Kidney epithelial cell (primary cell): ENCODE results near the gene ENOPH1. TPM values are rescaled to one million over a fixed set of nuclear protein-coding genes. Genes with fewer than 3 reads are reported as not detected.

Experiments
- DNase-seq: peaks from one replicate; pipeline ENCODE4 v3.0.0-alpha.2; 2010; ENCODE audit warnings: low read depth
- H3K27me3 ChIP-seq: 2 replicates; pipeline ENCODE4 v1.6.0; 2011; ENCODE audit warnings: low read length; ENCODE audit not compliant: control insufficient read depth, insufficient read depth
- H3K36me3 ChIP-seq: 2 replicates; pipeline ENCODE4 v1.5.1; 2011; ENCODE audit warnings: low read length; ENCODE audit not compliant: control insufficient read depth, insufficient read depth
- H3K4me3 ChIP-seq: 2 replicates; pipeline ENCODE4 v1.5.1; 2011; ENCODE audit warnings: low read depth, mild to moderate bottlenecking, control low read depth, low read length
- CTCF ChIP-seq: IDR thresholded peaks from 2 replicates; pipeline ENCODE4 v1.5.1; 2011; ENCODE audit warnings: mild to moderate bottlenecking, moderate library complexity, low read length, control low read depth, inconsistent platforms; ENCODE audit not compliant: insufficient read depth, poor library complexity, severe bottlenecking
- total RNA-seq: library from RNA; depleted of rRNA; stranded (reverse); fragments of >200 nt; gene quantifications from 2 replicates; pipeline ENCODE4 v1.2.3, GENCODE V29; 2015

Gene ENOPH1
- total RNA-seq, 1 donor from 2014 or later = 55.3 TPM

GRCh38 chr4:82479562-82479961 lies 49.2 kb downstream of the ENOPH1 start:
- Histone ChIP-seq H3K27me3 (no peaks in the 10 kb centered on the region), H3K4me3 (no peak overlapping the region), H3K36me3 (no peaks in the 10 kb centered on the region)
- TF ChIP-seq CTCF = no peak
- no peak for DNase-seq

- Histone ChIP-seq H3K4me3 (no peak overlapping the region), H3K36me3 (no peaks in the 10 kb centered on the region), H3K27me3 (no peaks in the 10 kb centered on the region)
- TF ChIP-seq CTCF = no peak
- no peak for DNase-seq
Measured at GRCh38 chr4:82480771-82481505, 50.5 kb downstream of the ENOPH1 start.

- Histone ChIP-seq H3K36me3 (no peaks in the 10 kb centered on the region), H3K4me3 (no peak overlapping the region), H3K27me3 (no peaks in the 10 kb centered on the region)
- no peak for TF ChIP-seq CTCF
- no peak for DNase-seq
Measured at GRCh38 chr4:82481506-82481840, 51.1 kb downstream of the ENOPH1 start.

- no peaks in the 10 kb centered on the region for H3K27me3 ChIP-seq
- no peak for DNase-seq
- no peak overlapping the region for H3K4me3 ChIP-seq
- no peaks in the 10 kb centered on the region for H3K36me3 ChIP-seq
- TF ChIP-seq CTCF = no peak
Measured at GRCh38 chr4:82482387-82482786, 52.0 kb downstream of the ENOPH1 start.

GRCh38 chr4:82484996-82485783 lies 54.8 kb downstream of the ENOPH1 start:
- Histone ChIP-seq H3K36me3 (no peaks in the 10 kb centered on the region), H3K4me3 (no peak overlapping the region), H3K27me3 (no peaks in the 10 kb centered on the region)
- TF ChIP-seq CTCF = no peak
- DNase-seq = no peak

GRCh38 chr4:82489076-82489475 lies 58.7 kb downstream of the ENOPH1 start:
- no peak for DNase-seq
- Histone ChIP-seq H3K27me3 (no peaks in the 10 kb centered on the region), H3K4me3 (no peak overlapping the region), H3K36me3 (no peaks in the 10 kb centered on the region)
- TF ChIP-seq CTCF = no peak
